GM12878 (cell line): ENCODE results near the gene TFCP2L1. TPM values are rescaled to one million over a fixed set of nuclear protein-coding genes. Genes with fewer than 3 reads are reported as not detected.

ENCODE experiments used
- ATAC-seq: fragments of 200-7000 bp; cut with Tn5 transposase; 3 replicates; pipeline ENCODE4 v1.9.1; 2020; ENCODE audit warnings: mild to moderate bottlenecking, moderate library complexity
- BruUV-seq: library from RNA; stranded (reverse); fragments of 400-500 nt; replicated peaks from 2 replicates; lab custom pipeline; 2021; lab: Mats Ljungman, UMichigan
- CTCF ChIA-PET: fragments of 300-600 bp; sonication (Branson Sonifier 250); formaldehyde crosslinking; extraction: SDS; loops from one replicate; lab custom pipeline; 2021; ENCODE audit warnings: inconsistent platforms; lab: Yijun Ruan, JAX
- POLR2A ChIA-PET: fragments of 350-600 bp; formaldehyde crosslinking; extraction: SDS; loops from one replicate; lab custom pipeline; 2021; ENCODE audit warnings: inconsistent platforms; lab: Charles Lee
- RAD21 ChIA-PET: fragments of 300-600 bp; sonication (Branson Sonifier 250); formaldehyde crosslinking; loops from one replicate; lab custom pipeline; 2023; ENCODE audit warnings: antibody characterized with exemption; ENCODE audit not compliant: unreplicated experiment; lab: Charles Lee
- SMC1A ChIA-PET: fragments of 300-600 bp; sonication (Branson Sonifier 250); formaldehyde crosslinking; loops from one replicate; lab custom pipeline; 2023; ENCODE audit not compliant: unreplicated experiment, uncharacterized antibody; lab: Charles Lee
- DNase-seq: peaks from one replicate; pipeline ENCODE4 v3.0.0-alpha.2; 2011; ENCODE audit warnings: low read depth, low spot score
- FAIRE-seq: peaks from 3 replicates; lab custom pipeline; 2011; peaks lifted over from hg19 to GRCh38; lab: Jason Lieb, UNC
- H2AFZ ChIP-seq: 2 replicates; pipeline ENCODE4 v1.6.0; 2011; ENCODE audit warnings: low read depth, low read length, control low read depth; ENCODE audit not compliant: control insufficient read depth
- H3K27ac ChIP-seq: 2 replicates; pipeline ENCODE4 v1.5.1; 2011; ENCODE audit warnings: control low read depth; ENCODE audit not compliant: control insufficient read depth, insufficient read depth
- H3K27me3 ChIP-seq, 2 experiments: replicated peaks in 1 of 2; 2 replicates each; pipeline versions ENCODE4 v1.6.0 to v1.6.1; 2011; ENCODE audit warnings: low read length in 1 of 2; ENCODE audit not compliant: control insufficient read depth in 2 of 2, insufficient read depth in 2 of 2
- H3K36me3 ChIP-seq, 2 experiments: 2 replicates each; pipeline ENCODE4 v1.5.1; 2011; ENCODE audit warnings: low read length in 1 of 2; ENCODE audit not compliant: control insufficient read depth in 2 of 2, insufficient read depth in 2 of 2
- H3K4me1 ChIP-seq: 2 replicates; pipeline ENCODE4 v1.6.1; 2011; ENCODE audit warnings: mild to moderate bottlenecking, low read length, moderate library complexity, mixed read lengths; ENCODE audit not compliant: control insufficient read depth, insufficient read depth
- H3K4me2 ChIP-seq: 2 replicates; pipeline ENCODE4 v1.6.0; 2011; ENCODE audit warnings: control low read depth; ENCODE audit not compliant: control insufficient read depth, insufficient read depth
- H3K4me3 ChIP-seq: fragments of 200-600 bp; sonication (generic); 2 replicates; pipeline ENCODE4 v1.5.1; 2016
- H3K79me2 ChIP-seq: 2 replicates; pipeline ENCODE4 v1.6.0; 2011; ENCODE audit warnings: low read length; ENCODE audit not compliant: control insufficient read depth, insufficient read depth
- H3K9ac ChIP-seq: 2 replicates; pipeline ENCODE4 v1.8.0; 2011; ENCODE audit warnings: low read length, control low read depth, mixed read lengths; ENCODE audit not compliant: control insufficient read depth, insufficient read depth
- H3K9me3 ChIP-seq: replicated peaks from 3 replicates; pipeline ENCODE4 v1.5.1; 2011; ENCODE audit warnings: mild to moderate bottlenecking, low read length; ENCODE audit not compliant: control insufficient read depth, insufficient read depth
- H4K20me1 ChIP-seq: 2 replicates; pipeline ENCODE4 v1.6.0; 2011; ENCODE audit not compliant: control insufficient read depth, insufficient read depth
- BHLHE40 ChIP-seq, 2 experiments: fragments of 450-650 bp in 1 of 2; IDR thresholded peaks; 2 replicates each; pipeline ENCODE4 v1.6.1; 2011 to 2017; ENCODE audit warnings: low read depth in 2 of 2, borderline replicate concordance in 1 of 2, improper control_type of control experiment in 1 of 2, low read length in 1 of 2, mild to moderate bottlenecking in 1 of 2
- FOXK2 ChIP-seq: fragments of 450-650 bp; IDR thresholded peaks from 2 replicates; pipeline ENCODE4 v1.6.1; 2017; ENCODE audit warnings: mild to moderate bottlenecking, moderate library complexity
- JUNB ChIP-seq: IDR thresholded peaks from 2 replicates; pipeline ENCODE4 v1.6.1; 2016; ENCODE audit warnings: antibody characterized with exemption, mild to moderate bottlenecking
- NR2F1 ChIP-seq: fragments of 450-650 bp; conservative IDR thresholded peaks from 2 replicates; pipeline ENCODE4 v1.6.1; 2017; ENCODE audit warnings: mild to moderate bottlenecking
- PRDM15 ChIP-seq: fragments of 450-650 bp; formaldehyde crosslinking; IDR thresholded peaks from 2 replicates; pipeline ENCODE4 v1.4.0; 2020; ENCODE audit warnings: mild to moderate bottlenecking, moderate library complexity
- RAD51 ChIP-seq: fragments of 450-650 bp; IDR thresholded peaks from 2 replicates; pipeline ENCODE4 v1.6.1; 2016; ENCODE audit warnings: moderate library complexity, mild to moderate bottlenecking, inconsistent platforms
- TCF3 ChIP-seq: IDR thresholded peaks from 2 replicates; pipeline ENCODE4 v1.6.1; 2012; ENCODE audit warnings: low read depth, mild to moderate bottlenecking, low read length, borderline replicate concordance; ENCODE audit not compliant: insufficient read depth
- ZBED1 ChIP-seq: IDR thresholded peaks from 2 replicates; pipeline ENCODE4 v1.6.1; 2016; ENCODE audit warnings: borderline replicate concordance
- WGBS: methylation state at CpG from one replicate; pipeline ENCODE4 v1.1.6; 2016; ENCODE audit warnings: low lambda C conversion rate; ENCODE audit not compliant: insufficient replicate concordance, insufficient coverage; ENCODE audit errors: missing lambda C conversion rate; 5-methylcytosine and 5-hydroxymethylcytosine counted together
- in situ Hi-C: fragments of 300-500 bp; cut with MboI; formaldehyde crosslinking; loops from 9 replicates; pipeline ENCODE4 v1.14.3; 2018; ENCODE audit warnings: mixed read lengths
- intact Hi-C: fragments of 100-400 bp; cut with micrococcal nuclease; formaldehyde crosslinking; loops from one replicate; pipeline ENCODE4 v1.14.2; 2022; ENCODE audit not compliant: unreplicated experiment
- polyA plus RNA-seq, 11 experiments: library from polyadenylated mRNA; depleted of rRNA in 4 of 11; unstranded in 6 of 11; stranded (reverse) in 5 of 11; fragments of >200 nt; fragmentation: Nextera tagmentation in 4 of 11; fragmentation: Illumina TruSeq in 1 of 11; extraction: Ambion mirVana in 4 of 11; extraction: Trizol in 1 of 11; gene quantifications; 1 replicate in 1 of 11; 2 replicates in 10 of 11; pipeline versions ENCODE4 v1.2.1 to v1.2.3, GENCODE V29; 2011 to 2016; ENCODE audit warnings: inconsistent platforms in 2 of 11, missing spikeins in 2 of 11, low read depth in 1 of 11
- total RNA-seq, 4 experiments: library from RNA; depleted of rRNA in 3 of 4; stranded (reverse); fragments of >200 nt in 3 of 4; fragmentation: Illumina TruSeq in 1 of 4; extraction: Trizol in 1 of 4; gene quantifications; 2 replicates each; pipeline versions ENCODE4 v1.2.1 to v1.2.3, GENCODE V29; 2013 to 2021
- TF ChIP-seq, protein P1 (sequence below): fragments of 150-350 bp; IDR thresholded peaks from 2 replicates; pipeline ENCODE4 v1.6.1; 2014; ENCODE audit warnings: mild to moderate bottlenecking, low read depth, low read length

TFCP2L1 gene
- total and polyA plus RNA-seq, 10 of the 15 experiments (the other 5 are each of a cell fraction or from before 2014, with no cell fraction given), result 0.02 to 0.21 (median 0.09) TPM; not detected in 1

GRCh38 chr2:121172456-121172855 lies 112.5 kb downstream of the TFCP2L1 start:
- Histone ChIP-seq H3K27me3 (peaks cover 0 to 2% of the 10 kb centered on the region in 2 experiments; a peak in 2 of 4 replicates), H3K9me3 (no peaks in the 10 kb centered on the region), H3K79me2 (no peaks in the 10 kb centered on the region), H3K36me3 (no peaks in the 10 kb centered on the region), H2AFZ (no peak overlapping the region), H3K4me1 (no peaks in the 10 kb centered on the region), H4K20me1 (no peaks in the 10 kb centered on the region), H3K4me2 (no peak overlapping the region), H3K4me3 (no peak overlapping the region), H3K9ac (no peak overlapping the region), H3K27ac (no peak overlapping the region)
- ATAC-seq (no peak), FAIRE-seq (no peak), DNase-seq (no peak)
- POLR2A ChIA-PET, result no interaction called here
- CTCF ChIA-PET, result interaction anchor here (0.5 to 1.5 kb wide), 2 partner anchors 12 to 183 kb away, joined by 3 read pairs; no protein-coding TSS in a partner anchor
- in situ Hi-C loops (no loop called here), intact Hi-C loops (no loop called here)
- WGBS, result 0% methylated on average over 1 of the region's 1 CpG
- RAD21 ChIA-PET, result no interaction called here
- no peak for TF ChIP-seq BHLHE40 (IDR thresholded peaks at IDR 0.05; ENCODE audit: borderline replicate concordance in 1 of 2, low read depth in 2 of 2, low read length in 1 of 2)
- TF ChIP-seq NR2F1, result no peak
- TF ChIP-seq FOXK2, result no peak
- no TSS peak for BruUV-seq
- SMC1A ChIA-PET, result interaction anchor here (0.7 kb wide), 1 partner anchor 619 kb away, joined by 3 read pairs; no protein-coding TSS in a partner anchor

GRCh38 chr2:121171625-121172119 lies 113.3 kb downstream of the TFCP2L1 start:
- no peak overlapping the region for H3K9ac ChIP-seq
- no peak for DNase-seq
- H4K20me1 ChIP-seq, result no peaks in the 10 kb centered on the region
- no peaks in the 10 kb centered on the region for H3K79me2 ChIP-seq
- H3K36me3 ChIP-seq, result no peaks in the 10 kb centered on the region
- no TSS peak for BruUV-seq
- H3K4me2 ChIP-seq, result no peak overlapping the region
- ChIA-PET POLR2A (no interaction called here), SMC1A (no interaction called here), CTCF (interaction anchor here (1.5 kb wide), 1 partner anchor 11 kb away, joined by 3 read pairs; no protein-coding TSS in a partner anchor), RAD21 (no interaction called here)
- H3K27me3 ChIP-seq, result peaks cover 0 to 2% of the 10 kb centered on the region in 2 experiments; a peak in 2 of 4 replicates
- H3K4me3 ChIP-seq, result no peak overlapping the region
- no peaks in the 10 kb centered on the region for H3K4me1 ChIP-seq
- in situ Hi-C loops (no loop called here), intact Hi-C loops (no loop called here)
- no peak; the same call in 2 of the 3 replicates for ATAC-seq
- no peak overlapping the region for H3K27ac ChIP-seq
- no peak for TF ChIP-seq RAD51
- TF ChIP-seq, protein P1, sequence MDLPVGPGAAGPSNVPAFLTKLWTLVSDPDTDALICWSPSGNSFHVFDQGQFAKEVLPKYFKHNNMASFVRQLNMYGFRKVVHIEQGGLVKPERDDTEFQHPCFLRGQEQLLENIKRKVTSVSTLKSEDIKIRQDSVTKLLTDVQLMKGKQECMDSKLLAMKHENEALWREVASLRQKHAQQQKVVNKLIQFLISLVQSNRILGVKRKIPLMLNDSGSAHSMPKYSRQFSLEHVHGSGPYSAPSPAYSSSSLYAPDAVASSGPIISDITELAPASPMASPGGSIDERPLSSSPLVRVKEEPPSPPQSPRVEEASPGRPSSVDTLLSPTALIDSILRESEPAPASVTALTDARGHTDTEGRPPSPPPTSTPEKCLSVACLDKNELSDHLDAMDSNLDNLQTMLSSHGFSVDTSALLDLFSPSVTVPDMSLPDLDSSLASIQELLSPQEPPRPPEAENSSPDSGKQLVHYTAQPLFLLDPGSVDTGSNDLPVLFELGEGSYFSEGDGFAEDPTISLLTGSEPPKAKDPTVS, result no peak
- TF ChIP-seq PRDM15, result no peak
- no peak for TF ChIP-seq TCF3
- TF ChIP-seq ZBED1, result no peak
- TF ChIP-seq JUNB, result no peak
- no peak overlapping the region for H2AFZ ChIP-seq
- no peak for FAIRE-seq
- WGBS, result 17% methylated on average over 7 of the region's 7 CpGs
- no peaks in the 10 kb centered on the region for H3K9me3 ChIP-seq
